Transverse colon (tissue), 4 donors: ENCODE data around the gene TMEM132C. TPM values are rescaled to one million over a fixed set of nuclear protein-coding genes. Genes with fewer than 3 reads are reported as not detected.

Source experiments
- DNase-seq: peaks from one replicate; pipeline ENCODE4 v3.0.0-alpha.2; 2019
- H3K27ac ChIP-seq, 4 donors: fragments of 200-600 bp; sonication (generic); 2 replicates each; pipeline ENCODE4 v1.5.1; 2016 to 2018; ENCODE audit warnings: inconsistent platforms in 4 of 4
- H3K27me3 ChIP-seq: fragments of 200-600 bp; sonication (generic); 2 replicates; pipeline ENCODE4 v1.5.1; 2017; ENCODE audit warnings: inconsistent platforms
- H3K36me3 ChIP-seq, 4 donors: fragments of 200-600 bp; sonication (generic); 2 replicates each; pipeline ENCODE4 v1.5.1; 2017 to 2019; ENCODE audit warnings: inconsistent platforms in 4 of 4
- H3K4me1 ChIP-seq, 4 donors: fragments of 200-600 bp; sonication (generic); 2 replicates each; pipeline ENCODE4 v1.5.1; 2017 to 2020; ENCODE audit warnings: inconsistent platforms in 4 of 4
- H3K4me3 ChIP-seq, 4 donors: fragments of 200-600 bp; sonication (generic); 1 replicate in 1 of 4; 2 replicates in 3 of 4; pipeline versions ENCODE4 v1.5.1 to v1.6.1; 2017 to 2019; ENCODE audit warnings: inconsistent platforms in 4 of 4
- H3K9me3 ChIP-seq, 2 donors: fragments of 200-600 bp; sonication (generic); 2 replicates each; pipeline ENCODE4 v1.5.1; 2017 to 2019; ENCODE audit warnings: inconsistent platforms in 2 of 2
- EP300 ChIP-seq: sonication (generic); formaldehyde crosslinking; IDR thresholded peaks from one replicate; pipeline ENCODE4 v1.6.1; 2017; ENCODE audit warnings: antibody characterized with exemption, low read depth
- POLR2A ChIP-seq: fragments of 450-650 bp; IDR thresholded peaks from one replicate; pipeline ENCODE4 v1.6.1; 2016; ENCODE audit warnings: antibody characterized with exemption, mild to moderate bottlenecking, moderate library complexity
- POLR2AphosphoS5 ChIP-seq, 3 donors: sonication (generic); formaldehyde crosslinking; IDR thresholded peaks; one replicate each; pipeline ENCODE4 v1.6.1; 2016; ENCODE audit warnings: antibody characterized with exemption in 3 of 3
- WGBS, 2 donors: methylation state at CpG; one replicate each; pipeline ENCODE4 v1.1.5; 2018; ENCODE audit warnings: low coverage in 1 of 2; 5-methylcytosine and 5-hydroxymethylcytosine counted together
- in situ Hi-C, 4 donors: fragments of 200-750 bp; cut with MboI; loops; one replicate each; pipeline versions ENCODE4 v1.15.0 to v1.15.1; 2017; ENCODE audit warnings: low sequenced_read_pairs in 3 of 4, low pct_ligation_motif_present in 1 of 4, low pct_unique_long_range_greater_than_20kb in 1 of 4
- intact Hi-C: fragments of 100-400 bp; cut with DNase I; formaldehyde crosslinking; loops from one replicate; pipeline ENCODE4 v1.15.1; 2023; ENCODE audit warnings: low total_unique reads
- total RNA-seq, 4 donors: library from RNA; depleted of rRNA; stranded (reverse); fragments of >200 nt; gene quantifications; one replicate each; pipeline ENCODE4 v1.1.0, GENCODE V29; 2016
- TF ChIP-seq, protein P1 (sequence below), 5 experiments: fragments of 200-600 bp in 3 of 5; fragments of 450-650 bp in 2 of 5; sonication (generic) in 3 of 5; IDR thresholded peaks; 1 replicate in 2 of 5; 2 replicates in 3 of 5; pipeline ENCODE4 v1.5.1; 2016 to 2017; ENCODE audit warnings: antibody characterized with exemption in 5 of 5, inconsistent platforms in 3 of 5, mild to moderate bottlenecking in 2 of 5, moderate library complexity in 1 of 5

Gene TMEM132C
- total RNA-seq, 4 donors from 2014 or later: 0.20 to 1.6 (median 0.58) TPM

DNA sequence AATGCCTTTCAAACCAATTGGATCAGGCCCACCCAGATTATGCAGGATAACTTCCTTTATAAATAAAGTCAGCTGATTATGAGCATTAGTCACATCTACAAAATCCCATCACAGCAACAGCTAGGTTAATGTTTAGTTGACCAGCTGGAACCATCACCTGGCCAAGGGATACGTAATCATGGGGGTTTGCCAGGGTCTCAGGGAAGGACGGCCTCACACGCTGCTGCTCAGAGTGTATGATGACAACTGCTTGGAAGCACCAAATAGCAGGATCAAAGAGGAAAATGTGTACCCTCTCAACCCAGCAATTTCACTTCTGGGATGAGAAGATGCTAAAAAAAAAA, 394.2 kb downstream of the TMEM132C start:
- H3K27me3 ChIP-seq: no peaks in the 10 kb centered on the region
- no peak for DNase-seq

DNA sequence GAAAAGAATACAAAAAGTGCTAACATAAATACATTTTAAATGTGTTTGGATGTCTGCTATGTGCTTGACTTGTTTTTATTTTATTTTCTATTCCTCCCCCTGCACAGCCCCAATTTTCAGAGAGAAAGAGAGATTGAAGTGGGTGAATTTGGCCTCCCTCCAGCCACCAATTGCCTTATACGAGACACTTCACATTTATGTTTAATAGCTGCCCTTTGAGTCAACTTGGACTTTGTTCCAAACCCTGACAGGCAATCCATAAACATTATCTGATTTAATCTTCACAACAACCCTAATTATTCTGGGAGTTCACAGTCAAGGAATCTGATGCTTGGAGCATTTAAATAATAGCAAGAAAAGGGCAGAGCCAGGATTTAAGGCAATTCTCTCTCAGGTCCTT, 395.1 kb downstream of the TMEM132C start:
- Histone ChIP-seq H3K27me3 (no peaks in the 10 kb centered on the region), H3K27ac (no peak overlapping the region), H3K36me3 (no peaks in the 10 kb centered on the region), H3K4me3 (no peak overlapping the region), H3K9me3 (no peaks in the 10 kb centered on the region), H3K4me1 (no peaks in the 10 kb centered on the region)
- in situ Hi-C loops (no loop called here), intact Hi-C loops (no loop called here)
- WGBS, 2 donors: 8 to 22% methylated on average over 1 of the region's 1 CpG
- TF ChIP-seq, protein P1, sequence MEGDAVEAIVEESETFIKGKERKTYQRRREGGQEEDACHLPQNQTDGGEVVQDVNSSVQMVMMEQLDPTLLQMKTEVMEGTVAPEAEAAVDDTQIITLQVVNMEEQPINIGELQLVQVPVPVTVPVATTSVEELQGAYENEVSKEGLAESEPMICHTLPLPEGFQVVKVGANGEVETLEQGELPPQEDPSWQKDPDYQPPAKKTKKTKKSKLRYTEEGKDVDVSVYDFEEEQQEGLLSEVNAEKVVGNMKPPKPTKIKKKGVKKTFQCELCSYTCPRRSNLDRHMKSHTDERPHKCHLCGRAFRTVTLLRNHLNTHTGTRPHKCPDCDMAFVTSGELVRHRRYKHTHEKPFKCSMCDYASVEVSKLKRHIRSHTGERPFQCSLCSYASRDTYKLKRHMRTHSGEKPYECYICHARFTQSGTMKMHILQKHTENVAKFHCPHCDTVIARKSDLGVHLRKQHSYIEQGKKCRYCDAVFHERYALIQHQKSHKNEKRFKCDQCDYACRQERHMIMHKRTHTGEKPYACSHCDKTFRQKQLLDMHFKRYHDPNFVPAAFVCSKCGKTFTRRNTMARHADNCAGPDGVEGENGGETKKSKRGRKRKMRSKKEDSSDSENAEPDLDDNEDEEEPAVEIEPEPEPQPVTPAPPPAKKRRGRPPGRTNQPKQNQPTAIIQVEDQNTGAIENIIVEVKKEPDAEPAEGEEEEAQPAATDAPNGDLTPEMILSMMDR (IDR thresholded peaks at IDR 0.05): no peak
- TF ChIP-seq EP300 (no peak), POLR2A (no peak), POLR2AphosphoS5 (IDR thresholded peaks at IDR 0.05) (no peak)
- no peak for DNase-seq

More for the DNA sequence above, 394.2 kb downstream of the TMEM132C start:
- intact Hi-C loops (no loop called here), in situ Hi-C loops (no loop called here)
- no peak overlapping the region for H3K27ac ChIP-seq
- H3K36me3 ChIP-seq: no peaks in the 10 kb centered on the region
- WGBS, 2 donors: 44% methylated on average over 3 of the region's 3 CpGs; no CpG with 5 or more reads in 1 of the 2 donors
- H3K4me3 ChIP-seq: no peak overlapping the region
- H3K4me1 ChIP-seq: no peaks in the 10 kb centered on the region
- no peak for TF ChIP-seq EP300
- no peak for TF ChIP-seq POLR2A
- TF ChIP-seq, protein P1 (IDR thresholded peaks at IDR 0.05): no peak
- TF ChIP-seq POLR2AphosphoS5 (IDR thresholded peaks at IDR 0.05): no peak
- no peaks in the 10 kb centered on the region for H3K9me3 ChIP-seq

DNA sequence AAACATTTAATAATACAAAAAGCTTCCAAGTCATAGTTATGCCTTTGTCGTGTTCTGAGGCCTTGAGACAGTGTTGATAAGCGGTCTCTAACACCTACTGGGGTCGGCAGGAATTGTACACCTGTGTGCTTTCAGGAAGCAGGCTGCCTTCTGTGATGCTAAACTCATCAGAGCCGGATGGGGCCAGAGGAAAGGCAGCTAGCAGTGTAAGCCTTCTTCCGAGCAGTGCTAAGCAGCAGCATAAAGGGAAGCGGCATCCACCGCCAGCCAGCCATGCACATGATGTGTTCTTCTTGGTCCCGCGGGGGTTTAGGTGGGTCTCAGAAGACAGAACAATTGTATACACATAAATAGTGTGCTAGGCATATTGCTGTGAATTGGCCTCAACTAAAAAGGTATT, 397.5 kb downstream of the TMEM132C start:
- TF ChIP-seq, protein P1 (IDR thresholded peaks at IDR 0.05): no peak
- TF ChIP-seq EP300 (no peak), POLR2AphosphoS5 (IDR thresholded peaks at IDR 0.05) (no peak), POLR2A (no peak)
- H3K27me3 ChIP-seq: no peaks in the 10 kb centered on the region
- H3K4me1 ChIP-seq: no peaks in the 10 kb centered on the region
- H3K9me3 ChIP-seq: no peaks in the 10 kb centered on the region
- no peak overlapping the region for H3K4me3 ChIP-seq
- H3K27ac ChIP-seq: no peak overlapping the region
- in situ Hi-C loops (no loop called here), intact Hi-C loops (no loop called here)
- 87% methylated on average over 9 of the region's 9 CpGs; no CpG with 5 or more reads in 1 of the 2 donors for WGBS, 2 donors
- no peak for DNase-seq
- H3K36me3 ChIP-seq: no peaks in the 10 kb centered on the region

DNA sequence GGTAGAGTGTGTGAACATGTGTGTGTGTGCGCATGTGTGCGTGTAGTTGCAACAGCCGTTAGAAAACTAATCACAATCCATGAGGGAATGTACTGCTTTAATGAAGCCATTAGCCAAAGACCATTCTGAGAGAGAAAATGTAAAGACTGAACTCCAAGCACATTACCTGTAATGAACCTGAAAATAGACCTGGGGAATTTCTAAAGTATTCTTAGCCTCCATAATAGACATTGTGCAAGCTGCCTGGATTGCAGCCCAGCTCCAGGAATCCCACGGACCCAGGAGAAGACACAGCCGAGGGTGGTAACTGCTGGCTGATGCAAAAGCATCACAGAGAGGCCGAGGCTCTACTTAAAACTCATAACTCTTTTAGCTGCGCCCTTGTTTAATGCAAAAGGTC, 400.2 kb downstream of the TMEM132C start:
- intact Hi-C loops (no loop called here), in situ Hi-C loops (no loop called here)
- H3K27me3 ChIP-seq: no peaks in the 10 kb centered on the region
- DNase-seq: no peak
- 75 to 89% methylated on average over 7 of the region's 7 CpGs for WGBS, 2 donors
- TF ChIP-seq, protein P1 (IDR thresholded peaks at IDR 0.05): no peak
- TF ChIP-seq POLR2A (no peak), EP300 (no peak)
- no peaks in the 10 kb centered on the region for H3K4me1 ChIP-seq
- no peaks in the 10 kb centered on the region for H3K9me3 ChIP-seq
- H3K4me3 ChIP-seq: no peak overlapping the region
- H3K27ac ChIP-seq: no peak overlapping the region
- no peaks in the 10 kb centered on the region for H3K36me3 ChIP-seq
